Adipose tissue (tissue), 3 donors: ENCODE measurements around the gene FBP1. TPM values are rescaled to one million over a fixed set of nuclear protein-coding genes. Genes with fewer than 3 reads are reported as not detected.

ENCODE experiments used
- H3K27ac ChIP-seq: one replicate; pipeline ENCODE4 v1.5.1; 2013; ENCODE audit warnings: low read depth, low read length
- WGBS, 3 donors: extraction: QIAGEN DNeasy Blood & Tissue Kit; methylation state at CpG; one replicate each; pipeline ENCODE4 v1.1.7; 2013; 5-methylcytosine and 5-hydroxymethylcytosine counted together
- polyA plus RNA-seq, 3 donors: library from polyadenylated mRNA; stranded (reverse); fragments of 200-250 nt; gene quantifications; one replicate each; pipeline ENCODE4 v1.2.3, GENCODE V29; 2013
- donor health status: healthy with polysubstance abuse.
- donor health status: Bipolar disorder and iron deficiency.
- donor health status: healthy.

FBP1 gene
- polyA plus RNA-seq, 3 donors = 7.3 to 13.2 (median 12.5) TPM

- no peak overlapping the region for H3K27ac ChIP-seq
- WGBS, 3 donors = 71 to 78% (median 77%) methylated on average over 8 of the region's 8 CpGs
Measured at GRCh38 chr9:94663140-94663539, 23.8 kb upstream of the FBP1 start.

- WGBS, 3 donors = 80 to 92% (median 84%) methylated on average over 4 of the region's 4 CpGs
Measured at GRCh38 chr9:94657021-94657725, 17.9 kb upstream of the FBP1 start.

GRCh38 chr9:94656200-94656599 is 16.9 kb upstream of the FBP1 start:
- 14 to 58% (median 22%) methylated on average over 6 of the region's 6 CpGs for WGBS, 3 donors
- H3K27ac ChIP-seq = no peak overlapping the region

More at GRCh38 chr9:94657021-94657725, 17.9 kb upstream of the FBP1 start:
- H3K27ac ChIP-seq = no peak overlapping the region

- H3K27ac ChIP-seq = no peak overlapping the region
Measured at GRCh38 chr9:94655739-94656138, 16.4 kb upstream of the FBP1 start.

GRCh38 chr9:94654165-94654894 is 15.0 kb upstream of the FBP1 start:
- WGBS, 3 donors = 67 to 87% (median 70%) methylated on average over 10 of the region's 10 CpGs
- no peak overlapping the region for H3K27ac ChIP-seq

More at GRCh38 chr9:94655739-94656138, 16.4 kb upstream of the FBP1 start:
- 62 to 86% (median 68%) methylated on average over 10 of the region's 10 CpGs for WGBS, 3 donors

GRCh38 chr9:94650949-94651348 is 11.6 kb upstream of the FBP1 start:
- 95 to 99% (median 97%) methylated on average over 4 of the region's 4 CpGs for WGBS, 3 donors
- H3K27ac ChIP-seq = no peak overlapping the region

- 48 to 73% (median 49%) methylated on average over 12 of the region's 12 CpGs for WGBS, 3 donors
- H3K27ac ChIP-seq = no peak overlapping the region
Measured at GRCh38 chr9:94649100-94649819, 9.9 kb upstream of the FBP1 start.

- no peak overlapping the region for H3K27ac ChIP-seq
- whole genome bisulfite sequencing, 3 donors = 84 to 97% (median 93%) methylated on average over 2 of the region's 2 CpGs
Measured at GRCh38 chr9:94648185-94648584, 8.9 kb upstream of the FBP1 start.

- no peak overlapping the region for H3K27ac ChIP-seq
- WGBS, 3 donors = 60 to 80% (median 71%) methylated on average over 6 of the region's 6 CpGs
Measured at GRCh38 chr9:94645901-94646300, 6.6 kb upstream of the FBP1 start.

GRCh38 chr9:94644543-94644942 is 5.2 kb upstream of the FBP1 start:
- 60 to 73% (median 68%) methylated on average over 5 of the region's 5 CpGs for WGBS, 3 donors
- no peak overlapping the region for H3K27ac ChIP-seq

- WGBS, 3 donors = 77 to 89% (median 81%) methylated on average over 4 of the region's 4 CpGs
Measured at GRCh38 chr9:94643741-94644140, 4.4 kb upstream of the FBP1 start.

GRCh38 chr9:94643176-94643575 is 3.9 kb upstream of the FBP1 start:
- WGBS, 3 donors = 65 to 92% (median 66%) methylated on average over 8 of the region's 8 CpGs

More at GRCh38 chr9:94643741-94644140, 4.4 kb upstream of the FBP1 start:
- no peak overlapping the region for H3K27ac ChIP-seq

GRCh38 chr9:94642501-94642900 is 3.2 kb upstream of the FBP1 start:
- H3K27ac ChIP-seq = no peak overlapping the region
- WGBS, 3 donors = 91 to 92% (median 92%) methylated on average over 5 of the region's 5 CpGs

More at GRCh38 chr9:94643176-94643575, 3.9 kb upstream of the FBP1 start:
- H3K27ac ChIP-seq = no peak overlapping the region

- no peak overlapping the region for H3K27ac ChIP-seq
Measured at GRCh38 chr9:94639999-94640376, 670 bp upstream of the FBP1 start.

GRCh38 chr9:94638335-94639060 is 820 bp downstream of the FBP1 start:
- 43 to 55% (median 51%) methylated on average over 16 to 17 of the region's 17 CpGs for WGBS, 3 donors
- no peak overlapping the region for H3K27ac ChIP-seq

More at GRCh38 chr9:94639999-94640376, 670 bp upstream of the FBP1 start:
- 41 to 61% (median 45%) methylated on average over 15 of the region's 15 CpGs for WGBS, 3 donors

GRCh38 chr9:94632737-94633136 is 6.6 kb downstream of the FBP1 start:
- 30 to 71% (median 58%) methylated on average over 5 of the region's 5 CpGs for WGBS, 3 donors
- no peak overlapping the region for H3K27ac ChIP-seq

GRCh38 chr9:94631599-94631998 is 7.7 kb downstream of the FBP1 start:
- WGBS, 3 donors = 39 to 79% (median 74%) methylated on average over 8 of the region's 8 CpGs
- no peak overlapping the region for H3K27ac ChIP-seq

GRCh38 chr9:94630833-94631232 is 8.5 kb downstream of the FBP1 start:
- no peak overlapping the region for H3K27ac ChIP-seq
- 45 to 73% (median 67%) methylated on average over 5 of the region's 5 CpGs for WGBS, 3 donors
